Endothelial cell (in vitro differentiated cells): ENCODE results near the gene GPR162. TPM values are rescaled to one million over a fixed set of nuclear protein-coding genes. Genes with fewer than 3 reads are reported as not detected.

Source experiments
- DNase-seq: peaks from one replicate; pipeline ENCODE4 v3.0.0; 2021; ENCODE audit warnings: low spot score
- H3K27ac Mint-ChIP-seq: one replicate; pipeline ENCODE4 v1.8.0; 2021; ENCODE audit warnings: mixed read lengths, inconsistent platforms; ENCODE audit not compliant: unreplicated experiment
- H3K27me3 Mint-ChIP-seq: one replicate; pipeline ENCODE4 v1.8.0; 2021; ENCODE audit warnings: mild to moderate bottlenecking, moderate library complexity, mixed read lengths, inconsistent platforms; ENCODE audit not compliant: unreplicated experiment
- H3K36me3 Mint-ChIP-seq: one replicate; pipeline ENCODE4 v1.8.0; 2021; ENCODE audit warnings: mild to moderate bottlenecking, low read depth, mixed read lengths, inconsistent platforms; ENCODE audit not compliant: unreplicated experiment
- H3K4me1 Mint-ChIP-seq: one replicate; pipeline ENCODE4 v1.8.0; 2021; ENCODE audit warnings: mild to moderate bottlenecking, mixed read lengths, inconsistent platforms; ENCODE audit not compliant: unreplicated experiment
- H3K4me3 Mint-ChIP-seq: one replicate; pipeline ENCODE4 v1.8.0; 2021; ENCODE audit warnings: mild to moderate bottlenecking, mixed read lengths, inconsistent platforms; ENCODE audit not compliant: unreplicated experiment
- H3K9me3 Mint-ChIP-seq: one replicate; pipeline ENCODE4 v1.8.0; 2021; ENCODE audit warnings: mixed read lengths, inconsistent platforms; ENCODE audit not compliant: unreplicated experiment
- total RNA-seq: library from RNA; stranded (reverse); fragmentation: NEBNext Ultra II Directional; extraction: Animal tissue kit (Norgen Biotek cat#: 25700); gene quantifications from one replicate; pipeline ENCODE4 v1.2.1, GENCODE V29; 2021; ENCODE audit not compliant: unreplicated experiment
- TF ChIP-seq, protein P1 (sequence below): fragments of 200-600 bp; sonication (generic); IDR thresholded peaks from one replicate; pipeline ENCODE4 v1.5.0; 2021; ENCODE audit warnings: antibody characterized with exemption; ENCODE audit not compliant: unreplicated experiment

Gene GPR162
- total RNA-seq, 1 donor from 2014 or later = 52.7 TPM

DNA sequence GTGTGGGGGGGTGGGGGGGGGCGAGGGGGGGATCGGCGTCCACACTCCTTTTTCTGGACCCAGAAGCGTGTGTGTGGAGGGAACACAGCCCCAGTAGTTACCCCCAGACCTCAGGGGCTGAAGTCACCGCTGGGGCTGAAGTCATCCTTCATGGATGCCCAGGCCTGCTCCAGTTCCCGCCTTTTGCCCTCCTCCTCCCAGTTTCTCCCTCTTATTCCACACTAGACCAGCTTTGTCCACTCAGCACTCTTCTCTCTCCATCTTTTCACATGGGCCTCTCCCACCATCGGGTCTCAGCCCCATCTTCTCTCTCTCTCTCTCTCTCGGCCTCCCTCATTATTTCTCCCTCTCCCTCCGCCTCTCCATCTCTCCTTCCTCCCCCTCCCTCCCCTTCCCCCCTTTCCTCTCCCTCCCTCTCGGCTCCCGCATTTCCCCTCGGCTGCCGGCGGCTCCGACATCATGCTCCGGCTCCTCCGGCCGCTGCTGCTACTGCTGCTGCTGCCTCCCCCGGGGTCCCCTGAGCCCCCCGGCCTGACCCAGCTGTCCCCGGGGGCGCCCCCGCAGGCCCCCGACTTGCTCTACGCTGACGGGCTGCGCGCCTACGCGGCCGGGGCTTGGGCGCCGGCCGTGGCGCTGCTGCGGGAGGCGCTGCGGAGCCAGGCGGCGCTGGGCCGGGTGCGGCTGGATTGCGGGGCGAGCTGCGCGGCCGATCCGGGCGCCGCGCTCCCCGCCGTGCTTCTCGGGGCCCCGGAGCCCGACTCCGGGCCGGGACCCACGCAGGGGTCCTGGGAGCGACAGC lies 6.6 kb downstream of the GPR162 start, which contains the start of gene P3H3:
Gene P3H3 (plus strand): TSS at position 426 of the 799 bp plus-strand sequence. CDS start 34 bp downstream, at position 460.
- H3K4me3 Mint-ChIP-seq = peak within 1 kb of the TSS; percentile 99
- TF ChIP-seq, protein P1, sequence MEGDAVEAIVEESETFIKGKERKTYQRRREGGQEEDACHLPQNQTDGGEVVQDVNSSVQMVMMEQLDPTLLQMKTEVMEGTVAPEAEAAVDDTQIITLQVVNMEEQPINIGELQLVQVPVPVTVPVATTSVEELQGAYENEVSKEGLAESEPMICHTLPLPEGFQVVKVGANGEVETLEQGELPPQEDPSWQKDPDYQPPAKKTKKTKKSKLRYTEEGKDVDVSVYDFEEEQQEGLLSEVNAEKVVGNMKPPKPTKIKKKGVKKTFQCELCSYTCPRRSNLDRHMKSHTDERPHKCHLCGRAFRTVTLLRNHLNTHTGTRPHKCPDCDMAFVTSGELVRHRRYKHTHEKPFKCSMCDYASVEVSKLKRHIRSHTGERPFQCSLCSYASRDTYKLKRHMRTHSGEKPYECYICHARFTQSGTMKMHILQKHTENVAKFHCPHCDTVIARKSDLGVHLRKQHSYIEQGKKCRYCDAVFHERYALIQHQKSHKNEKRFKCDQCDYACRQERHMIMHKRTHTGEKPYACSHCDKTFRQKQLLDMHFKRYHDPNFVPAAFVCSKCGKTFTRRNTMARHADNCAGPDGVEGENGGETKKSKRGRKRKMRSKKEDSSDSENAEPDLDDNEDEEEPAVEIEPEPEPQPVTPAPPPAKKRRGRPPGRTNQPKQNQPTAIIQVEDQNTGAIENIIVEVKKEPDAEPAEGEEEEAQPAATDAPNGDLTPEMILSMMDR = no peak

DNA sequence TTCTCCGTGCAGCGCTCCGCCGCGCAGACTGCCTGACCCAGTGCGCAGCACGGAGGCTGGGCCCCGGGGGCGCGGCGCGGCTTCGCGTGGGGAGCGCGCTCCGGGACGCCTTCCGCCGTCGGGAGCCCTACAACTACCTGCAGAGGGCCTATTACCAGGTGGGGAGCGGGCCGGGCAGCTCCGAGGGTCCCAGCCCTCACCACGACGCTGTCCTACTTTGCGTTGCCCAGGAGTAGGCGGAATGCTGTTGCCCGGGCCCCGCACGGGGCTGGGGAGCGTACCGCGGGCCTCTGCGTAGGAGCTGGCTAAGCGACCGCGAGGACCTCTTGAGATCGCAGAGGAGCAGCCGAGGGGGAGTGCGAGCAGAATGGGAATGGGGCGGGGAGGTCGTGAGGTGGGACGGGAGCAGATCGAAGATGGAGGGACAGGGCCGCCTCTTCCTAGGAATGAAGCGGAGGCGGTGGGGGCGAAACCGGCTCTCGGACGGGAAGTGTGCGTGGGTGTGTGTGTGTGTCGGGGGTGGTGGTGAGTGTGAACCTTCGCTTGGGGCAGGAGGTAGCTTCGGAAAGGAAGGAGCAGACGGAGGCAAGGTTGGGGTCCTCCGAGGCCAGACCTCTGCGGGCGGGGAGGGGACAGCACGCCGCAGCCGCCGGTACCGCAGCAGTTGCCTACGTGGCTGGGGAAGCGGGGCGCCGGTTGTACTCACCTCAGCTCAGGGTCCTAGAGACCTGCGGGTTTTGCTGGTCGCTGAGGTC lies 7.3 kb downstream of the GPR162 start:
- peaks cover 25% of the 10 kb centered on the region for H3K27me3 Mint-ChIP-seq
- TF ChIP-seq, protein P1 = no peak

More for the DNA sequence above, 6.6 kb downstream of the GPR162 start, which contains the start of gene P3H3:
- Mint-ChIP-seq H3K4me1 (peaks cover 29% of the 10 kb centered on the region), H3K27me3 (peaks cover 25% of the 10 kb centered on the region), H3K9me3 (no peaks in the 10 kb centered on the region), H3K27ac (peak within 1 kb of the TSS; percentile 80), H3K36me3 (peaks cover 22% of the 10 kb centered on the region)
- DNase-seq = peak; percentile 35

DNA sequence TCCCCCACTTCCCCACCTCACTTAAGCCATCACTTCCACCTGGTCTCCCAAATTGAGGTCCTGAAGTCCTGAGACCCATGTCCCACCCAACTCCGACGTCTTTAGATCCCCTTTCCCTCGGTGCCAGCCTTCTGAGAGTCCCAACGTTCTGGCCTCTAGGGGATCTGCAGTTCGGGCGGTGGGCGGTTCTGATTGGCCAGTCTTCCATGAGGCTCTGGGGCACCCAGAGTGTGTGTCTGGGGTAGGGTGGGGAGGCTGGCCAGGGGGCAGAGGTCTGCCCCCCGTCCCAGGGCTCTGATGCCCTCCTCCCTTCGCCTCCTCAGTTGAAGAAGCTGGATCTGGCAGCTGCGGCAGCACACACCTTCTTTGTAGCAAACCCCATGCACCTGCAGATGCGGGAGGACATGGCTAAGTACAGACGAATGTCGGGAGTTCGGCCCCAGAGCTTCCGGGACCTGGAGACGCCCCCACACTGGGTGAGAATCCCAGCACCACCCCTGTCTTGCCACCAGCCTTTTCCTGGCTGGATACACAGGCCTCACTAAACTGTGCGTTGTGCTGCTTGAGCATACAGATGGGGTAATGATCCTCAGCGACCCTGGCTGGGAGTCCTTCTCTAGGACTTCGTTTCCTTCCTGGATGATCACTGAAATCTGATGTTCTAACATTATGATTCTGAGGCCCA lies 8.1 kb downstream of the GPR162 start:
- H3K4me3 Mint-ChIP-seq = peak overlapping the region; percentile 99
- peak overlapping the region; percentile 82 for H3K27ac Mint-ChIP-seq
- H3K9me3 Mint-ChIP-seq = no peaks in the 10 kb centered on the region
- TF ChIP-seq, protein P1 = no peak
- peaks cover 27% of the 10 kb centered on the region for H3K4me1 Mint-ChIP-seq
- peaks cover 25% of the 10 kb centered on the region for H3K27me3 Mint-ChIP-seq
- no peak for DNase-seq
- H3K36me3 Mint-ChIP-seq = peaks cover 21% of the 10 kb centered on the region

More for the DNA sequence above, 7.3 kb downstream of the GPR162 start:
- Mint-ChIP-seq H3K9me3 (no peaks in the 10 kb centered on the region), H3K4me1 (peaks cover 29% of the 10 kb centered on the region), H3K36me3 (peaks cover 22% of the 10 kb centered on the region), H3K4me3 (peak overlapping the region; percentile 99), H3K27ac (peak overlapping the region; percentile 82)
- peak; percentile 52 for DNase-seq

GRCh38 chr12:6830286-6830890 lies 8.8 kb downstream of the GPR162 start:
- H3K4me1 Mint-ChIP-seq = peaks cover 20% of the 10 kb centered on the region
- H3K4me3 Mint-ChIP-seq = peak overlapping the region; percentile 65
- DNase-seq = no peak
- H3K27ac Mint-ChIP-seq = no peak overlapping the region
- TF ChIP-seq, protein P1 = no peak
- peaks cover 19% of the 10 kb centered on the region for H3K27me3 Mint-ChIP-seq
- peaks cover 19% of the 10 kb centered on the region for H3K36me3 Mint-ChIP-seq
- no peaks in the 10 kb centered on the region for H3K9me3 Mint-ChIP-seq
